ENCODE results near the gene TCF7L2.

DNA sequence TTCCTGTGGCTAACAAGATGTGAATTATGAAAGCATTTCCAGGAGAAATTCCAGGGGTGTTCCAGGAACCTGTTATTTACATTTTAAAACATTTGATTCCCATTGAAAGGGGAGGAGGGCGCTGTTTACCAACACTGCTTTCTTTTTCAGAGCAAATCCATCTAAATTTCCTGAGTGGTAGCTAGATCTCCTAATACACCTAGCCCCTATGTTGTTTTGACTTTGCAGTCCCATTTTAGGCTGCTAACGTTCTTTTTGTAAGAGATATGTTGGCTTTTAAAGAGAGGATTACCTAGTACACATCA lies 130.8 kb downstream of the TCF7L2 start:
- TF ChIP-seq, protein P1, sequence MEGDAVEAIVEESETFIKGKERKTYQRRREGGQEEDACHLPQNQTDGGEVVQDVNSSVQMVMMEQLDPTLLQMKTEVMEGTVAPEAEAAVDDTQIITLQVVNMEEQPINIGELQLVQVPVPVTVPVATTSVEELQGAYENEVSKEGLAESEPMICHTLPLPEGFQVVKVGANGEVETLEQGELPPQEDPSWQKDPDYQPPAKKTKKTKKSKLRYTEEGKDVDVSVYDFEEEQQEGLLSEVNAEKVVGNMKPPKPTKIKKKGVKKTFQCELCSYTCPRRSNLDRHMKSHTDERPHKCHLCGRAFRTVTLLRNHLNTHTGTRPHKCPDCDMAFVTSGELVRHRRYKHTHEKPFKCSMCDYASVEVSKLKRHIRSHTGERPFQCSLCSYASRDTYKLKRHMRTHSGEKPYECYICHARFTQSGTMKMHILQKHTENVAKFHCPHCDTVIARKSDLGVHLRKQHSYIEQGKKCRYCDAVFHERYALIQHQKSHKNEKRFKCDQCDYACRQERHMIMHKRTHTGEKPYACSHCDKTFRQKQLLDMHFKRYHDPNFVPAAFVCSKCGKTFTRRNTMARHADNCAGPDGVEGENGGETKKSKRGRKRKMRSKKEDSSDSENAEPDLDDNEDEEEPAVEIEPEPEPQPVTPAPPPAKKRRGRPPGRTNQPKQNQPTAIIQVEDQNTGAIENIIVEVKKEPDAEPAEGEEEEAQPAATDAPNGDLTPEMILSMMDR (conservative IDR thresholded peaks at IDR 0.05 in 1 of 2, IDR thresholded peaks at IDR 0.05 in 1 of 2; ENCODE audit: extremely low read depth in 1 of 2, insufficient read depth in 1 of 2, low read depth in 1 of 2, low read length in 2 of 2): no peak
- TF ChIP-seq EZH2 (IDR thresholded peaks at IDR 0.05; ENCODE audit: borderline replicate concordance, low read length): no peak

Measured in mammary epithelial cell (primary cell).